Neural progenitor cell (in vitro differentiated cells): ENCODE results near the gene BRCA1. TPM values are rescaled to one million over a fixed set of nuclear protein-coding genes. Genes with fewer than 3 reads are reported as not detected.
A peak's percentile ranks its signal among the peaks of the same experiment; 100 is the strongest.

Experiments
- DNase-seq: peaks from one replicate; pipeline ENCODE4 v3.0.0-alpha.2; 2016; ENCODE audit warnings: low spot score
- H2AFZ ChIP-seq: fragments of 200-600 bp; sonication (generic); replicated peaks from 2 replicates; pipeline ENCODE4 v1.6.1; 2016; ENCODE audit warnings: antibody characterized with exemption
- H3F3A ChIP-seq: fragments of 200-600 bp; sonication (generic); 2 replicates; pipeline ENCODE4 v1.6.1; 2016; ENCODE audit warnings: antibody characterized with exemption, low read depth
- H3K27ac ChIP-seq: fragments of 200-600 bp; sonication (generic); 2 replicates; pipeline ENCODE4 v1.5.1; 2016; ENCODE audit warnings: mild to moderate bottlenecking
- H3K27me3 ChIP-seq: fragments of 200-600 bp; sonication (generic); 2 replicates; pipeline ENCODE4 v1.6.1; 2016; ENCODE audit warnings: mild to moderate bottlenecking, moderate library complexity
- H3K36me3 ChIP-seq: fragments of 200-600 bp; sonication (generic); 2 replicates; pipeline ENCODE4 v1.5.1; 2016
- H3K4me1 ChIP-seq: fragments of 200-600 bp; sonication (generic); 2 replicates; pipeline ENCODE4 v1.6.1; 2016; ENCODE audit warnings: mixed run types
- H3K4me2 ChIP-seq: fragments of 200-600 bp; sonication (generic); 2 replicates; pipeline ENCODE4 v1.6.1; 2016
- H3K4me3 ChIP-seq: fragments of 200-600 bp; sonication (generic); 2 replicates; pipeline ENCODE4 v1.5.1; 2016
- H3K79me2 ChIP-seq: fragments of 200-600 bp; sonication (generic); 2 replicates; pipeline ENCODE4 v1.6.1; 2016; ENCODE audit warnings: low read depth
- H3K9ac ChIP-seq: fragments of 200-600 bp; sonication (generic); 2 replicates; pipeline ENCODE4 v1.6.1; 2016
- H3K9me3 ChIP-seq: fragments of 200-600 bp; sonication (generic); 2 replicates; pipeline ENCODE4 v1.5.1; 2016; ENCODE audit warnings: low read depth
- H4K20me1 ChIP-seq: fragments of 200-600 bp; sonication (generic); 2 replicates; pipeline ENCODE4 v1.6.1; 2016; ENCODE audit warnings: low read depth
- H3K27ac Mint-ChIP-seq: 3 replicates; pipeline ENCODE4 v1.8.0; 2021; ENCODE audit warnings: mixed read lengths
- H3K27me3 Mint-ChIP-seq: 2 replicates; pipeline ENCODE4 v1.8.0; 2022; ENCODE audit warnings: low read depth, mild to moderate bottlenecking, inconsistent platforms, moderate library complexity, mixed read lengths; ENCODE audit not compliant: insufficient read depth
- H3K36me3 Mint-ChIP-seq: 3 replicates; pipeline ENCODE4 v1.8.0; 2021; ENCODE audit warnings: mixed read lengths
- H3K4me1 Mint-ChIP-seq: 3 replicates; pipeline ENCODE4 v1.8.0; 2021; ENCODE audit warnings: mixed read lengths
- H3K4me3 Mint-ChIP-seq: 3 replicates; pipeline ENCODE4 v1.8.0; 2021; ENCODE audit warnings: mild to moderate bottlenecking, moderate library complexity, mixed read lengths
- H3K9me3 Mint-ChIP-seq: 3 replicates; pipeline ENCODE4 v1.8.0; 2020; ENCODE audit warnings: mixed read lengths
- CTCF ChIP-seq: fragments of 200-600 bp; sonication (generic); IDR thresholded peaks from 2 replicates; pipeline ENCODE4 v1.5.1; 2017; ENCODE audit warnings: antibody characterized with exemption, mild to moderate bottlenecking
- EZH2 ChIP-seq: fragments of 200-600 bp; sonication (generic); IDR thresholded peaks from 2 replicates; pipeline ENCODE4 v1.6.1; 2017; ENCODE audit warnings: antibody characterized with exemption, mild to moderate bottlenecking, moderate library complexity
- EZH2phosphoT487 ChIP-seq: fragments of 200-600 bp; sonication (generic); IDR thresholded peaks from 2 replicates; pipeline ENCODE4 v1.6.1; 2017; ENCODE audit warnings: antibody characterized with exemption
- small RNA-seq: library from RNA; depleted of rRNA; stranded (forward); fragments of <200 nt; gene quantifications from one replicate; pipeline ENCODE3, GENCODE V24; 2015
- total RNA-seq: library from RNA; depleted of rRNA; stranded (reverse); fragments of >200 nt; gene quantifications from 2 replicates; pipeline ENCODE4 v1.2.3, GENCODE V29; 2015; ENCODE audit warnings: low replicate concordance

The BRCA1 gene
- total RNA-seq, 1 donor from 2014 or later, result 77.3 TPM

GRCh38 chr17:42999003-42999525, 126.1 kb downstream of the BRCA1 start:
- H3K9me3 Mint-ChIP-seq, result no peaks in the 10 kb centered on the region
- H3K27me3 ChIP-seq, result no peaks in the 10 kb centered on the region
- peak overlapping the region; percentile 98 for H3K27ac Mint-ChIP-seq
- H3K27ac ChIP-seq, result peak overlapping the region; percentile 97
- H3K9me3 ChIP-seq, result no peaks in the 10 kb centered on the region
- peak overlapping the region; percentile 92 for H3K4me2 ChIP-seq
- no peak for DNase-seq
- peak overlapping the region; percentile 99 for H3K9ac ChIP-seq
- H3K4me3 ChIP-seq, result peak overlapping the region; percentile 79
- peaks cover 27% of the 10 kb centered on the region for H4K20me1 ChIP-seq
- TF ChIP-seq EZH2 (no peak), EZH2phosphoT487 (no peak), CTCF (no peak)
- H3K4me1 Mint-ChIP-seq, result peaks cover 24% of the 10 kb centered on the region
- no peaks in the 10 kb centered on the region for H3K27me3 Mint-ChIP-seq
- H3K79me2 ChIP-seq, result peaks cover 32% of the 10 kb centered on the region
- H3F3A ChIP-seq, result peaks cover 67% of the 10 kb centered on the region
- peaks cover 31% of the 10 kb centered on the region for H3K36me3 Mint-ChIP-seq
- no peak overlapping the region for H2AFZ ChIP-seq
- H3K4me3 Mint-ChIP-seq, result peak overlapping the region; percentile 99
- H3K4me1 ChIP-seq, result peaks cover 10% of the 10 kb centered on the region
- H3K36me3 ChIP-seq, result peaks cover 6% of the 10 kb centered on the region

- Histone ChIP-seq H3K27me3 (no peaks in the 10 kb centered on the region), H3K36me3 (peaks cover 6% of the 10 kb centered on the region), H3K9ac (peak within 1 kb of the TSS; percentile 99), H3K79me2 (peaks cover 32% of the 10 kb centered on the region), H3K27ac (peak within 1 kb of the TSS; percentile 97), H4K20me1 (peaks cover 27% of the 10 kb centered on the region), H2AFZ (peak within 1 kb of the TSS; percentile 87), H3K4me2 (peak within 1 kb of the TSS; percentile 92), H3K4me1 (peaks cover 10% of the 10 kb centered on the region), H3K9me3 (no peaks in the 10 kb centered on the region), H3F3A (peaks cover 64% of the 10 kb centered on the region), H3K4me3 (peak within 1 kb of the TSS; percentile 79)
- no peak for TF ChIP-seq EZH2phosphoT487
- TF ChIP-seq CTCF, result peak; percentile 78
- peaks cover 27% of the 10 kb centered on the region for H3K36me3 Mint-ChIP-seq
- H3K4me1 Mint-ChIP-seq, result peaks cover 24% of the 10 kb centered on the region
- peak within 1 kb of the TSS; percentile 98 for H3K27ac Mint-ChIP-seq
- no peaks in the 10 kb centered on the region for H3K27me3 Mint-ChIP-seq
- no peaks in the 10 kb centered on the region for H3K9me3 Mint-ChIP-seq
- peak within 1 kb of the TSS; percentile 99 for H3K4me3 Mint-ChIP-seq
- DNase-seq, result peak; percentile 99
Observed at GRCh38 chr17:42997984-42998938, 126.9 kb downstream of the BRCA1 start, which contains the start of gene RPL27. Gene RPL27, plus strand, starts transcription at chr17:42998419. Its CDS starts 332 bp downstream, at chr17:42998751.

GRCh38 chr17:42997390-42997983, 127.7 kb downstream of the BRCA1 start:
- H3K9me3 Mint-ChIP-seq, result no peaks in the 10 kb centered on the region
- Histone ChIP-seq H3K36me3 (peaks cover 5% of the 10 kb centered on the region), H4K20me1 (peaks cover 25% of the 10 kb centered on the region), H3K4me2 (peak overlapping the region; percentile 76), H3F3A (peaks cover 61% of the 10 kb centered on the region), H3K9me3 (no peaks in the 10 kb centered on the region), H2AFZ (peak overlapping the region; percentile 87), H3K27ac (no peak overlapping the region), H3K4me1 (peaks cover 10% of the 10 kb centered on the region), H3K79me2 (peaks cover 32% of the 10 kb centered on the region), H3K9ac (no peak overlapping the region), H3K27me3 (no peaks in the 10 kb centered on the region), H3K4me3 (peak overlapping the region; percentile 79)
- H3K36me3 Mint-ChIP-seq, result peaks cover 26% of the 10 kb centered on the region
- H3K27me3 Mint-ChIP-seq, result no peaks in the 10 kb centered on the region
- peak overlapping the region; percentile 99 for H3K4me3 Mint-ChIP-seq
- peak overlapping the region; percentile 98 for H3K27ac Mint-ChIP-seq
- TF ChIP-seq EZH2 (no peak), EZH2phosphoT487 (no peak), CTCF (no peak)
- DNase-seq, result no peak
- peaks cover 24% of the 10 kb centered on the region for H3K4me1 Mint-ChIP-seq

Small RNAs within 50 kb of the gene (small RNA-seq; reads per million reads assigned to genes)
- gene AC060780.2, result not detected
- not detected for gene AC060780.3
- gene AC135721.1, result not detected

Other genes with a start within 250 kb of the BRCA1 start
- not detected in 2 replicates for gene G6PC1, start 224.6 kb downstream of the BRCA1 start, total RNA-seq
- 23.7 and 36.5 TPM in 2 replicates for gene AARSD1, start 160.9 kb downstream of the BRCA1 start, total RNA-seq
- 2.6 and 7.7 TPM in 2 replicates for gene PTGES3L, start 145.3 kb downstream of the BRCA1 start, total RNA-seq
- gene RUNDC1, start 144.8 kb downstream of the BRCA1 start, total RNA-seq, result 11.4 and 12.6 TPM in 2 replicates
- 1,535 and 1,934 TPM in 2 replicates for gene RPL27, start 126.9 kb downstream of the BRCA1 start, total RNA-seq
- 0.96 TPM in 1 of 2 replicates, not detected in the other for gene IFI35, start 118.6 kb downstream of the BRCA1 start, total RNA-seq
- gene VAT1, start 103.0 kb downstream of the BRCA1 start, total RNA-seq, result 94.7 and 185 TPM in 2 replicates
- 35.0 and 46.0 TPM in 2 replicates for gene RND2, start 100.1 kb downstream of the BRCA1 start, total RNA-seq
- 67.4 and 76.5 TPM in 2 replicates for gene NBR1, start 45.9 kb upstream of the BRCA1 start, total RNA-seq
- gene TMEM106A, start 86.5 kb upstream of the BRCA1 start, total RNA-seq, result 1.7 and 2.4 TPM in 2 replicates
- not detected in 2 replicates for gene CCDC200, start 103.3 kb upstream of the BRCA1 start, total RNA-seq
- gene RNU2-1, start 108.6 kb upstream of the BRCA1 start, total RNA-seq, result not detected in 2 replicates